GM12872 (cell line): ENCODE results near the gene ATP2B3.

ENCODE experiments used
- CTCF ChIP-seq: IDR thresholded peaks from 3 replicates; pipeline ENCODE4 v1.5.1; 2011; ENCODE audit warnings: low read depth, mild to moderate bottlenecking, low read length, moderate library complexity; ENCODE audit not compliant: insufficient read depth

ATP2B3 gene

GRCh38 chrX:153478746-153479145, 38.7 kb upstream of the ATP2B3 start:
- no peak for TF ChIP-seq CTCF

DNA sequence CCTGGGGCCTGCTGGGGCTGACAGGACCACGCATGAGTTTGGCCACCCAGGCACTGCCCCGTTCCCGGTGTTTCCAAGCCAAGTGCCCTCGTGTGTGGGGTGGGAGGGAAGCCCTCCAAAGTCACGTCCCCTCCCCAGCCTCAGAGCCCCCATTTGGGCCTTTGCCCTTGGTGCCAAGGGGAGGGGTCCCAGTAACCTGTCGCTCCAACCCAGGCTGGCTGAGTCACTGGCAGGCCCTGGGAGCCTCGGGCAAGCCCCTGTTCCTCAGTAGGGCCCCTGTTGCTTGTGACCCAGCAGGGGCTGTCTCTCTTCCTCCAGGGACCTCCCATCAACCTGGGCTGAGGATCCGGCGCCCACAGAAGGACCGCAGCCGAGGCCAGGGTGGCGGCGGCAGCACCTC, 36.4 kb upstream of the ATP2B3 start:
- no peak for TF ChIP-seq CTCF

DNA sequence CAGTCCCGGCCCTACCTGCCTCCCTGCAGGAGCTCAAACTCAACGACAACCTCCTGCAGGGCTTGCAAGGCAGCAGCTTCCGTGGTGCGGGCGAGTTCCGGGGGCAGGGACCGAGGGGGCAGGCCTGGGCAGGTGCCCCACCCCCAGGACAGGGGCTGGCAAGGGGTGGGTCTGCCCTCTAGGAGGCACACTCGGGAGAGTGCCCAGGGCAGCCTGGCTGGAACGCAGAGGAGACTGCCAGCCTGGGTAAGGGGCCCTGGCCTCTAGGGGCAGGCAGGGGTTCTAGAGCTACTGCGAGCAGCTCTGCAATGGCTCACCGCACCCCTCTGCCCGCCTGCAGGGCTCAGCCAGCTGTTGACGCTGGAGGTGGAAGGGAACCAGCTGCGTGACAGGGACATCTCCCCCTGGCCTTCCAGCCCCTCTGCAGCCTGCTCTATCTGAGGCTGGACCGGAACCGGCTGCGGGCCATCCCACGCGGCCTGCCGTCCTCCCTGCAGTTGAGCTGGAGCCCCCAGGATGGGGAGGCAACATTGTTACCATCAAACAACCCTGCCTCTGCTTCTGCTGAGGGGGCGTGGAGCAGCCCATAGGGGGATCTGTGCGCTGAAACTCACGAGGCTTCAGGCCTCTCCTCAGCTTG, 34.9 kb upstream of the ATP2B3 start:
- TF ChIP-seq CTCF: no peak

GRCh38 chrX:153485396-153486080, 31.9 kb upstream of the ATP2B3 start:
- TF ChIP-seq CTCF: no peak

DNA sequence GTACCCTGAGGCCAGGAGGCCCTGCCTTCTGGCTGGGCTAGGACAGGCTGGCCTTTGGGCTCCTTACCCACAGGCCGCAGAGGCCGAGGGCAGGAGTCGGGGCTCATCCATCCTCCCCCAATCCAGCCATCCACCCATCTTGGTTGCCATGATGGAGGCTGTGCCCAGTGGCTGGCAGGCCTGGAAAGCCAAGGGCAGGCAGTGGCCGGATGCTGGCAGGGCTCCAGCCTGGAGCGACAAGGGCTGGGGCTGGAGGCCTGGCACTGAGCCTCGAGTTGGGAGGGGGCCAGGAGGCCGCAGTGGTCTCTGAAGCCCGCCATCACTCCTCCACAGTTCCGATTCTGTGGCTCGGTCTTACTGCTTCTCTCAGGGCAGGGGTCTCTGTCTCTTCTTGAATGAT, 31.3 kb upstream of the ATP2B3 start:
- TF ChIP-seq CTCF: no peak

DNA sequence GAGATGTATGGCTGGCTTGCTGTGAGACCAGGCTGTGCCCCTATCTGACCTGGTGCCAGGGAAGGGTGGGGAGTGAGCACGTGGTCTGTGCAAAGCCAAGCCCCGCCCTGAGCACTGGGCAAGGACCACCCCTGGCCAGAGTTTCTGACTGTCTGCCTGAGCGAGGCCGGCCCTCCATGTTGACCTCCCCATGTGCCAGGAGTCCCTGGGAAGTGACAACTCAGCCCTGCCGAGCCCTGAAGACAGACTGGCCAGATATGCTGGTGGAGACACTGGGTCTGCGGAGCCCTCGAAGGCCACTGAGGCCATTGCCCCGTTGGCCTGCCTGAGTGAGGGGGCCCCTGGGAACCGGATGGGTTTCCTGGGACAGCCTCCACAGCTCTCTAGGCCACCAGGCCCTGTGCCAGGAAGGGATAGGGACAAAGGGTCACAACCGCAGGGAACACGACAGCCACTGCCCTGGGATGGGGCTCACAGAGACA, 29.8 kb upstream of the ATP2B3 start:
- no peak for TF ChIP-seq CTCF

DNA sequence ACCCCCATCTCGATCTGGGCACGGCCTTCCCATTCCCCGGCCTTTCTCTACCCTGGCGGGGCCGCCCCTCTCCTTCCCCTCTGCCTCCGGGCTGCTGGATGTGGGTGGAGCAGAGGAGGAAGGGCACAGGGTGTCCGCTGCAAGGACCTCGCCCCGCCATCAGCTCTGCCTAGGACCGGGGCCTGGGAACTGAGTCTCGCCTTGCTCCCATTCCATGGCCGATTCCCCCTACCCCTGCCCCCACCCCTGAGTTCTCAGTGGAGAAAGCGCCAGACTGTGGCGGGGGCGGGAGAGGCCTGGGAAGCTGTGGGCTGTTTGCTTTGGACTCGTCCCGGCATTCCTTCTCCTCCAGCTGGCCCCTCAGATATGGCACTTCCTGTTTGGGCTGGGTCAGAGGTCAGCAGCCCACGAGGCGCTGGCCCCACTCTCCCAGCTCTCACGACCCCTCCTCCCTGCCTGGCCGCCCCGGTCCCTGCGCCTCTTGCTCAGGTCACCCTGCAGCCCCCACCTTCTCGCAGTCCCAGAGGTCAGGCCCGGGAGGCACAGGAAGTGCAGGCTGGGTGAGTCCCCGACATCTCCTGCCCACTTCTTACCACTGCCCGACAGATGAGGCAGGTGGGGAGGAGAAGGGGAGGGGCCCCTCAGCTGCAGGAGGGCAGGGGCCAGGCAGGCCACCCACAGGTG, 29.1 kb upstream of the ATP2B3 start:
- no peak for TF ChIP-seq CTCF
